ENCODE results near the gene SLC25A5. TPM values are rescaled to one million over a fixed set of nuclear protein-coding genes. Genes with fewer than 3 reads are reported as not detected.

The SLC25A5 gene
- total and polyA plus RNA-seq, 4 donors: 191 to 304 (median 207) TPM

- no peaks in the 10 kb centered on the region for H3K27me3 ChIP-seq (ENCODE audit: control insufficient read depth in 4 of 4, insufficient read depth in 4 of 4, low read length in 3 of 4)
- 96% methylated on average over 13 of the region's 13 CpGs for WGBS
- peaks cover 8 to 30% (median 19%) of the 10 kb centered on the region in 4 donors for H3K4me1 ChIP-seq (ENCODE audit: control insufficient read depth in 4 of 4, insufficient read depth in 4 of 4, low read length in 3 of 4)
- TF ChIP-seq CTCF (IDR thresholded peaks at IDR 0.05; ENCODE audit: low read depth, low read length, missing input control) (no peak), EGR1 (IDR thresholded peaks at IDR 0.05; ENCODE audit: low read depth in 2 of 2) (no peak), GABPA (IDR thresholded peaks at IDR 0.05 in 1 of 2, conservative IDR thresholded peaks at IDR 0.05 in 1 of 2) (no peak), ZBTB33 (IDR thresholded peaks at IDR 0.05) (no peak), FOXA2 (IDR thresholded peaks at IDR 0.05) (no peak), TAF1 (conservative IDR thresholded peaks at IDR 0.05) (no peak), MAX (IDR thresholded peaks at IDR 0.05) (no peak), HNF4G (IDR thresholded peaks at IDR 0.05) (no peak), SP1 (IDR thresholded peaks at IDR 0.05) (no peak), JUND (IDR thresholded peaks at IDR 0.05) (no peak), HNF4A (conservative IDR thresholded peaks at IDR 0.05) (no peak), REST (IDR thresholded peaks at IDR 0.05) (no peak), RAD21 (IDR thresholded peaks at IDR 0.05) (no peak), FOXA1 (IDR thresholded peaks at IDR 0.05) (no peak), ATF3 (IDR thresholded peaks at IDR 0.05) (no peak), RXRA (IDR thresholded peaks at IDR 0.05) (no peak), NR2F2 (IDR thresholded peaks at IDR 0.05) (no peak), YY1 (IDR thresholded peaks at IDR 0.05) (no peak)
- H3K9ac ChIP-seq (ENCODE audit: low read depth in 1 of 2, low read length in 2 of 2): no peak overlapping the region
- no peaks in the 10 kb centered on the region for H3K36me3 ChIP-seq (ENCODE audit: control insufficient read depth in 4 of 4, insufficient read depth in 3 of 4, low read depth in 1 of 4, low read length in 3 of 4)
- no peaks in the 10 kb centered on the region for H3K9me3 ChIP-seq (ENCODE audit: control insufficient read depth in 4 of 4, low read length in 3 of 4)
- H3K27ac ChIP-seq (ENCODE audit: low read depth in 1 of 2, low read length in 2 of 2): no peak overlapping the region
- no peak overlapping the region for H3K4me3 ChIP-seq (ENCODE audit: low read depth in 1 of 3, low read length in 3 of 3)
- DNase-seq (ENCODE audit: low spot score): no peak
Observed at GRCh38 chrX:119500061-119500800, 32.0 kb downstream of the SLC25A5 start.
